ENCODE results near the gene AGXT. TPM values are rescaled to one million over a fixed set of nuclear protein-coding genes. Genes with fewer than 3 reads are reported as not detected.

AGXT gene
- total RNA-seq (2014; rRNA removed; shearing (Covaris generic)): not detected in 2 replicates

DNA sequence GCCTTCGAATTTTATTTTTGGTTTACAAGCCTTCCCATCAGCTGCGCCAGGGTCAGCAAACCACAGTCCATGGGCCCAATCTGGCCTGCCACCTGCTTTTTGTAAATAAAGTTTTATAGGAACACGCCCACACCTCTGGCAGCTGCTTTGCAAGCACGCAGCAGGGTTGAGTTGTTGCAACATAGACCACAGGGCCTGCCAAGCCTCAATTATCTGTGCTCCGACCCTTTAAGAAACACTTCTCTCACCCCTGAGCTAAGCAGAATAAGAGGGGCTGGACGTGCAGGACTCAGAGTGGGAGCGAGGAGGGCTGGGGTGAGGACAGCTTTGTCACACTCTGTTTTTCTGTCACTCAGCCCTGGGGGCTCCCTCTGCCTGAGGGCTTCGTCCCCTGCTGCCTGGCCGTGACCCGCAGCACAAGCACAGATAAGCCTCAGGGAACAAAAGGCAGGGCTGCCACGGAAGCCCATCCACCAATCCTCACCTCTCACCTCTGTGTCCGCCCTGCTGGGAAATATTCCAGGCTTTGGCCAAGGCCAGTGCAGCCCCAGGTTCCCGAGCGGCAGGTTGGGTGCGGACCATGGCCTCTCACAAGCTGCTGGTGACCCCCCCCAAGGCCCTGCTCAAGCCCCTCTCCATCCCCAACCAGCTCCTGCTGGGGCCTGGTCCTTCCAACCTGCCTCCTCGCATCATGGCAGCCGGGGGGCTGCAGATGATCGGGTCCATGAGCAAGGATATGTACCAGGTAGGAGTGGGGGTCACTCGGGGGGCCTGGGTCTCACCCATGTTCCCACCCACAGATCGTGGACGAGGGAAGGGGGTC is at the start of gene AGXT:
Gene AGXT (plus strand): TSS at position 539 of the 823 bp plus-strand sequence. CDS start 42 bp downstream, at position 581.
- no peaks in the 10 kb centered on the region for H3K27me3 ChIP-seq (ENCODE audit: control insufficient read depth, insufficient read depth, low read length)
- DNase-seq: peak; percentile 51

DNA sequence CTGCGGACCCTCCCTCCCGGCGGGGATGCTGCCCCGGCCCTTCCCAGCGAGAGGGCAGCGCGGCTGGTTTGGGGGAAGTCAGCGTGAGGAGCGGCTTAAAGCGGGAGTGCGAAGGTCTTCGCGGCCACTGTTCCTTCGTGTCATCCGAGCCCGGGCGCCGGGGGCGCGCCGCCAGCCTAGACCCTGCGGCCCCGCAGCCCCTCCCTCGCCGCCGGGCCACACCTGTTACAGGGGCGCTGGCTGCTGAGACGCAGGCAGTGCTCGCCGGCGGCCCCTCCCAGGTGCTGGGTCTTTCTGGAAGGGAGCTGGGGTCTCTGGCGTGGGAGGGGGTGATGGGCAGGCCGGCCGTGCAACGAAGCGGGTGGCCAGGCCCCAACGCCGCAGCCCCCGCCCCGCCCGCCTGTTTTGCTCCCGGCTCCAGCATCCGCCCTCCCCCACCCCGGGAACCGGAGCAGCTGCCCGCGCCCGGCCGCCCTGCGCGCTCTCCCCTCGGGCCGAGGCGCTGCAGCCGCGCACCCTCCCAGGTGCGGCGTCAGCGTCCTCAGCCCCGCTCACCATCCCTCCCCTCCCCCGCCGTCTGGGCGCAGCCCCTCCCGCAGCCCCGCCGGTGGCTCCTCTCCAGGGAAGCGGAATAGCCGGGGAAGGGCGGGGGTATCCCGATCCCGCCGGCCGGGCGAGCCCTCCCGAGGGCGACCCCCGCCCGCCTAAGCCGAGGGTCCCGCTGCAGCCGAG is 49.3 kb upstream of the AGXT start:
- peaks cover 2% of the 10 kb centered on the region; the same call in 1 of the 2 replicates for H3K36me3 ChIP-seq (replicated peaks; ENCODE audit: control insufficient read depth, insufficient read depth, low read length)
- H3K27me3 ChIP-seq (ENCODE audit: control insufficient read depth, insufficient read depth, low read length): peaks cover 36% of the 10 kb centered on the region
- peak overlapping the region; percentile 82 for H3K4me3 ChIP-seq (ENCODE audit: insufficient read depth, low read depth, low read length)
- DNase-seq: peak; percentile 92

More for the DNA sequence above, at the start of gene AGXT:
- no peak within 1 kb of the TSS for H3K4me3 ChIP-seq (ENCODE audit: insufficient read depth, low read depth, low read length)
- no peaks in the 10 kb centered on the region for H3K36me3 ChIP-seq (replicated peaks; ENCODE audit: control insufficient read depth, insufficient read depth, low read length)

DNA sequence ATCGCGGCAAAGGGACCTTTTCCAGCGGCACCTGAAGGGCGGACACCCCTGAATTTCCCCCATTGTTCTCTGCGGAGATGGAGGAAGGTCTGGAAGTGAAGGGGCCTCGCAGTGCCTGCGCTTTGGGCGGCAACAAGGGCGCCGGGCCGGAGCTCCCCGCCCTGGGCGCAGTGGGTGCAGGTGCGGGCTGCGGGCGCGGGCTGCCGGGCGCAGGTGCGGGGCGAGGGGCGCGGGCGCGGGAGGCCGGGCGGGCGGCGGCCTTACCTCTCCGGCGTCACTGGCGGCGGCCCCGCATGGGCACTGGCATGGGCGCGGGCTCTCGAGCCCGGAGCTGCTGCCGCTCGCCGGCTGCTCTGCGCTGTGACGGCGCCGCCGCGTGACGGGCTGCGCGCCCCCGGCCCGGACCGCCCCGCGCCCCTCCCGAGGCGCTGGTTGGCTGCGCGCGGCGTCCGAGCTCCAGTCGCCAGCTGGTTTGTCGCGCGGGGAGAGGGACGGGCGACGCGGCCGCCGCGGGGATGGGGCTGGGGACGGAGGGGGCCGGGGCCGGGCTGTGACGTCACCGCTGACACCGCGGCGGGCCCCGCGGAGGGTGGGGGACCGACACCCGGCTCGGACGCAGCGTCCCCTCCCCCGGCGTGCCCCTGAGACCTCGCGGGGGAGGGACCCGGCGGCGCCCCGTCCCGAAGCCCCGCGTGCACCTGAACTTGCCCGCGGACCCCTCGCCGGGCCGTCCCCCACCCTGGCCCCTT is 48.6 kb upstream of the AGXT start, which contains the start of gene KIF1A:
Gene KIF1A (minus strand): TSS at position 362 of the 749 bp plus-strand sequence. CDS start 22,467 bp downstream, outside the sequence.
- DNase-seq: peak; percentile 98
- peaks cover 2% of the 10 kb centered on the region; the same call in 1 of the 2 replicates for H3K36me3 ChIP-seq (replicated peaks; ENCODE audit: control insufficient read depth, insufficient read depth, low read length)
- peaks cover 40% of the 10 kb centered on the region for H3K27me3 ChIP-seq (ENCODE audit: control insufficient read depth, insufficient read depth, low read length)
- peak within 1 kb of the TSS; percentile 82 for H3K4me3 ChIP-seq (ENCODE audit: insufficient read depth, low read depth, low read length)

DNA sequence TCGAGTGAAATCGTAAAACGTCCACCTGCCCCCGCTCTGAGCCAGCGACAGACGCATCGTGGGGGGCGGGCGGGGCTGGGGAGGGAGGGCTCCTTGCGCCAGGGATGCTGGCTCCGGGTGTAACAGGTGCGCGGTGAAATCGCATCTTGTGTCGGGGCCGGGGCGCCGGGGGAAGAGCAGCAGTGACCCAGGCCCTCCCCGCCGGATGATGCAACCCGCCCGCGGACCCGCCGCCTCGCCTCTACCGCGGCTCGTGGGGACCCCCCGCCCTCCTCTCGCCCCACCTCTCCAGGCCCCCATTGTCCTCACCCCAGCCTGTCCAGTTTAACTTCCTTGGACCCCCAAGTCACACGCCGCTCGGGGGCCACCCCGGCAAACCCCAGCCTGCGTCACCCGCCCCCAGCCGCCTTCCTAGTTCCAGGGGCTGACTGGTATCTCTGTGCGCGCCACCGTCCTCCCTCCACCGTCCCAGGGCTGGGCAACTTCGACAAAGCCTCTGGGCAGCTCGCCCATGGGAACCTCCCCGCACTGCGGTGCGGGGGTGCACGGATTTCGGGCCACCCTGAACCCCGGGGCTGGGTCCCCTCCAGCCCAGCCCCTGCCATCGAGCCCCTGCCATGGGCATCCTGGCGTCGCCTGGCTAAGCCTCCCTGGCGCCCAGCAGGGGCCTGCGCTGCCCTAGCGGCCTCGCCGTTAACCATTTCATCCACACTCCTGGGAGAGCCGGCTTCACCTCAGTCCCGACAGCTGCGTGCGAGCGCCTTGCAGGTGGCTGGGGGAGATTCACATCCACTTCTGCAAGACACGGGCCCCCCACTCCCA is 47.8 kb upstream of the AGXT start:
- H3K36me3 ChIP-seq (replicated peaks; ENCODE audit: control insufficient read depth, insufficient read depth, low read length): peaks cover 2% of the 10 kb centered on the region; the same call in 1 of the 2 replicates
- H3K4me3 ChIP-seq (ENCODE audit: insufficient read depth, low read depth, low read length): peak overlapping the region; percentile 56
- peaks cover 46% of the 10 kb centered on the region for H3K27me3 ChIP-seq (ENCODE audit: control insufficient read depth, insufficient read depth, low read length)
- DNase-seq: peak; percentile 92

DNA sequence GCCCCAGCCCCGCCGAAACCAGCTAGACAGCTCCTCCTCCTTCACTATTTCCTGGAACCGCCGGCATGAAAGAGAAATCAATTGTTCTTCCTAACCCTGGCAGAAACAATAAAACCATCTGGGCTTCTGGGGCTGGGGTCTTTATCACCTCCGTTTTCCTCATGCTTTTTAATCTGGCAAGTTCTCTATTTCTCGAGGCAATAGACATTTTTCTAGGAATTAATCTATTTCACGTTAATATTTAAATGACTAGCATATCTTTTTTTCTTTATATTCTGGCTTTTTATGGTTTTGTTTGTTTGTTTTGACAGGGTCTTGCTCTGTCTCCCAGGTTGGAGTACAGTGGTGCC is 47.2 kb upstream of the AGXT start:
- H3K36me3 ChIP-seq (replicated peaks; ENCODE audit: control insufficient read depth, insufficient read depth, low read length): no peaks in the 10 kb centered on the region
- no peak for DNase-seq
- peak overlapping the region; percentile 56 for H3K4me3 ChIP-seq (ENCODE audit: insufficient read depth, low read depth, low read length)
- peaks cover 48% of the 10 kb centered on the region for H3K27me3 ChIP-seq (ENCODE audit: control insufficient read depth, insufficient read depth, low read length)

GRCh38 chr2:240822280-240822847 is 46.3 kb upstream of the AGXT start:
- Histone ChIP-seq H3K27me3 (ENCODE audit: control insufficient read depth, insufficient read depth, low read length) (peaks cover 54% of the 10 kb centered on the region), H3K36me3 (replicated peaks; ENCODE audit: control insufficient read depth, insufficient read depth, low read length) (no peaks in the 10 kb centered on the region), H3K4me3 (ENCODE audit: insufficient read depth, low read depth, low read length) (no peak overlapping the region)
- DNase-seq: peak; percentile 56

DNA sequence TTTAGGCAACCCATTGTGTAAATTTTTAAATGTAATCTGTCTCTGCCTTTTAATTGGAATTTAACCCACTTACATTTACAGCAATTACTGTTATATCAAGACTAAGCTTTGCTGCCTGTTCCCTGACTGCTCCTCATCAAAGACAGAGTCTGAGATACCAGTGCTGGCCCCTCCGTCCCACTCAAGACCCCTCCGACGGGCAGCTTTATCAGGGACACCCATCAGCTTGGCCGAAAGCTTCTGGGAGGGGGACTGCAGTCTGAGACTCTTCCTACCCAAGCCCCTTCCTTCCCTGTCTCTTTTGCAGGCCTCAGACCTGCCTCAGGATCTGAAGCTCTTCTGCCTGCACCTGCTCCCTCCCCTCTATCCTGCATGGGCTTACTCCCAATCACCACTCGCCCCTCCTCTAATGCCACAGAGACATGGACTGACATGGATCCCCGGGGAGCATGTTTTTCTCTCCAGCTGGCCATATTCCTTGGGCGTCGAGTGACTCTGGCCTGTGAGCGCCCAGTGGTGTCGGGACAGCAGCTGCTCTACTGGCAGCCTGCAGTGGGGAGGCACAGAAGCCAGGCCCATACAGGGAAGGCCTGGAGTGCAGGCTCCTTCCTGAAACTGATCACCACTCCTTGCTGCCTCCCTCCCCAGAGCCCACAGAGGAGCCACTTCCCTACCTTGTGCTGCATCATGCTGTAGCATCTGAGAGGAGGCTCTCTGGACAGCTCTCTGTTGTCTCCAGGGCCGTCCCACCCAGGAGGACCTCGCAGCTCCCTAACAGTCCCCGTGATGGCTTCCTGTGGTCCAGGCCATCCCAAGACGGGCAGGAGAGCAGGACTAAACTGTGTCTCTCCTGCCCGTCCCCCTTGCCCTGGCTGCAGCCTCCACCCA is 44.9 kb upstream of the AGXT start:
- H3K27me3 ChIP-seq (ENCODE audit: control insufficient read depth, insufficient read depth, low read length): peaks cover 56% of the 10 kb centered on the region
- no peak for DNase-seq
- H3K36me3 ChIP-seq (replicated peaks; ENCODE audit: control insufficient read depth, insufficient read depth, low read length): no peaks in the 10 kb centered on the region
- H3K4me3 ChIP-seq (ENCODE audit: insufficient read depth, low read depth, low read length): no peak overlapping the region

- DNase-seq: no peak
- no peaks in the 10 kb centered on the region for H3K36me3 ChIP-seq (replicated peaks; ENCODE audit: control insufficient read depth, insufficient read depth, low read length)
- no peak overlapping the region for H3K4me3 ChIP-seq (ENCODE audit: insufficient read depth, low read depth, low read length)
- peaks cover 59% of the 10 kb centered on the region for H3K27me3 ChIP-seq (ENCODE audit: control insufficient read depth, insufficient read depth, low read length)
These were observed 43.1 kb upstream of the AGXT start for GRCh38 chr2:240825476-240825875.

GRCh38 chr2:240831594-240832204 is 36.9 kb upstream of the AGXT start:
- Histone ChIP-seq H3K36me3 (replicated peaks; ENCODE audit: control insufficient read depth, insufficient read depth, low read length) (no peaks in the 10 kb centered on the region), H3K4me3 (ENCODE audit: insufficient read depth, low read depth, low read length) (peak overlapping the region; percentile 46), H3K27me3 (ENCODE audit: control insufficient read depth, insufficient read depth, low read length) (peaks cover 34% of the 10 kb centered on the region)
- peak; percentile 87 for DNase-seq

DNA sequence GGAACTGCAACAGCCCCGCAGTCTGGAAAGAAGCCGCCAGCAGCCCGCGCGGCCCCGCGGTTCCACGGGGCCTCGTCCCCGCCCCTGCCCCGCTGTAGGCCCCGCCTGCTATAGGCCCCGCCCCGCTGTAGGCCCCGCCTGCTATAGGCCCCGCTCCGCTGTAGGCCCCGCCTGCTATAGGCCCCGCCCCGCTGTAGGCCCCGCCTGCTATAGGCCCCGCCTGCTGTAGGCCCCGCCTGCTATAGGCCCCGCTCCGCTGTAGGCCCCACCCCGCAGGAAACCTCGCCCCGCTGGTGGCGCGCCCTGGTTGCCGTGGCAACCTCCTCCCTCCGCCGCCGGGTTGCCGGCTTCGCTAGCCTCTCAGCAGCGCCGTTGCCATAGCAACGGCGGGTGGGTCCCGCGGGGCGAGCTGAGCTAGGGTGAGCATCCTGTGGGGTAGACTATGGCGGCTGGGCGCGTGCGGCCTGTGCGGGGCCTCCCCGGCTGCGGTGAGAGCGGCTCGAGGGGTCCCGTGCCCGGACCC is 36.4 kb upstream of the AGXT start:
- Histone ChIP-seq H3K4me3 (ENCODE audit: insufficient read depth, low read depth, low read length) (peak overlapping the region; percentile 46), H3K27me3 (ENCODE audit: control insufficient read depth, insufficient read depth, low read length) (peaks cover 29% of the 10 kb centered on the region), H3K36me3 (replicated peaks; ENCODE audit: control insufficient read depth, insufficient read depth, low read length) (no peaks in the 10 kb centered on the region)
- DNase-seq: peak; percentile 100

DNA sequence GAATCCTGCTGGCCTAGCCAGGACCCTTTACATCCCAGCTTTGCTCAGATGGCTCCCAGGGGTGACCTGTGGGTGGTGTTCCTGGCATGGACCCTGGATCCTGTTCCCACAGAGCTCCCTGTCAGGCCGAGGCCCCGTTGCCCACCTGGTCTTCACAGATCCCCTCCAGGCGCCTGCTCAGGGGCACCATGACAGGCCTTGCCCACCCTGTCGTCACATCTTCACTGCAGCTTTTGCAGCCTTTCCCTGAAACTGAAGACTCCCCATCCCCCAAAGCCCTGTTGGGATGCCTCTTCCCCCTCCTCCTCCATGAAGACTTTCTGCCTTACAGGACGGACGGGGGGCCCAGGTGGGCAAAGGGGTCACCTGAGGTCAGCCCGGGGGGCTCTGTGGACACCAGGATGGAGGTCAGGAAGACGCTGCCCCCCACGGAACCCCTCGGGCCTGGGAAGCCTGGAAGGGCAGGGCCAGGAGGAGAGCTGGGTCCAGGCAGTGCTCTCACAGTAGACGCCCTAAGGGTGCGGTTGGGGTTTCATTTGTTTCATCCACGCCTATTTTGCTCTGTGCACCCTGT is 35.6 kb upstream of the AGXT start:
- peak; percentile 42 for DNase-seq
- Histone ChIP-seq H3K36me3 (replicated peaks; ENCODE audit: control insufficient read depth, insufficient read depth, low read length) (no peaks in the 10 kb centered on the region), H3K27me3 (ENCODE audit: control insufficient read depth, insufficient read depth, low read length) (peaks cover 29% of the 10 kb centered on the region), H3K4me3 (ENCODE audit: insufficient read depth, low read depth, low read length) (no peak overlapping the region)

DNA sequence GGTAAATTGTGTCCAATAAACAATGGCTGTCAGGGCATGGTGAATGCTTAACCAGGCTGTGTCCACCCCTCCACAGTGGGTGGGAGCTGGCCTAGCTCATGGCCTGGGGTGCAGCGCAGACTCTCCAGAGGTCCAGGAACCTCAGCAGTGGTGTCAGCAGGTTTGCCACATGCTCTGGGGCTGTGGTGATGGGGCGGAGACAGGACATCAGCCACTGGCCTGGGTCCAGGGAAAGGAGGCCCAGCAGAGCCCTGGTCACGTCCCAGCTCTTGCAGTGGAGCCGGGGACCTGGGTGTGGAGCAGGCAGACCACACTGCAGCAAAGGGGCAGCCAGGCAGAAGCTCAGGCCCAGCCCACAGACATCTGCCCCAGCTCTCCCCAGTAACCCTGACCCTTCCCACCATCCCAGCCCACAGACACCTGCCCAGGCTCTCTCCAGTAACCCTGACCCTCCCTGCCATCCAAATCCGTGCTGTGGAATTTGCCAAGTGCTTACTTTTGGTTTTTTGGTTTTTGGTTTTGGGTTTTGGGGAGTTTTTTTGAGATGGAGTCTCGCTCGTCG is 34.8 kb upstream of the AGXT start:
- no peak for DNase-seq
- no peaks in the 10 kb centered on the region for H3K36me3 ChIP-seq (replicated peaks; ENCODE audit: control insufficient read depth, insufficient read depth, low read length)
- H3K27me3 ChIP-seq (ENCODE audit: control insufficient read depth, insufficient read depth, low read length): peaks cover 25% of the 10 kb centered on the region
- no peak overlapping the region for H3K4me3 ChIP-seq (ENCODE audit: insufficient read depth, low read depth, low read length)

Data from H7 (cell line).